ENCODE results near the gene SERPINA10. TPM values are rescaled to one million over a fixed set of nuclear protein-coding genes. Genes with fewer than 3 reads are reported as not detected.

The SERPINA10 gene
- total and polyA plus RNA-seq, 2 of the 13 experiments (the other 11 are each of a cell fraction or from before 2014, with no cell fraction given) = 20.1 to 20.2 TPM

DNA sequence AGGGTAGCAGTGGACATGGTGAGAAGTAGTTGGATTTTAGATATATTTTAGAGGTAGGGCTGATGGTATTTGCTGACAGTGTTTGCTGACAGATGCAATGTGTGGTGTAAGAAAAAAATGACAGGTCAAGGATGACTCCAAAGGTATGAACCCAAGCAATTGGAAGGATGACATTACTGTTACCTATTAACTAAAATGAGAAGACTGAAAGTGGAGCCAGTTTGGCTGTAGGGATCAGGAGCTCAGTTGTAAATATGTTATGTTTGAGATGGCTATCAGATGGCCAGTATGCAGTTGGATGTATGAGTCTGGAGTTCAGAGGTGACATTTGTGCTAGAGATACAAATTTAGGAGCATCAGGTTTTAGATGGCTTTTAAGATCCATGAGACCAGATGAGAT, 47.5 kb upstream of the SERPINA10 start (continued):
- TF ChIP-seq, protein P1, sequence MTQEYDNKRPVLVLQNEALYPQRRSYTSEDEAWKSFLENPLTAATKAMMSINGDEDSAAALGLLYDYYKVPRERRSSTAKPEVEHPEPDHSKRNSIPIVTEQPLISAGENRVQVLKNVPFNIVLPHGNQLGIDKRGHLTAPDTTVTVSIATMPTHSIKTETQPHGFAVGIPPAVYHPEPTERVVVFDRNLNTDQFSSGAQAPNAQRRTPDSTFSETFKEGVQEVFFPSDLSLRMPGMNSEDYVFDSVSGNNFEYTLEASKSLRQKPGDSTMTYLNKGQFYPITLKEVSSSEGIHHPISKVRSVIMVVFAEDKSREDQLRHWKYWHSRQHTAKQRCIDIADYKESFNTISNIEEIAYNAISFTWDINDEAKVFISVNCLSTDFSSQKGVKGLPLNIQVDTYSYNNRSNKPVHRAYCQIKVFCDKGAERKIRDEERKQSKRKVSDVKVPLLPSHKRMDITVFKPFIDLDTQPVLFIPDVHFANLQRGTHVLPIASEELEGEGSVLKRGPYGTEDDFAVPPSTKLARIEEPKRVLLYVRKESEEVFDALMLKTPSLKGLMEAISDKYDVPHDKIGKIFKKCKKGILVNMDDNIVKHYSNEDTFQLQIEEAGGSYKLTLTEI (CRISPR knock-in tag; conservative IDR thresholded peaks at IDR 0.05) = no peak
- no peak for TF ChIP-seq ZMAT3 (CRISPR knock-in tag; conservative IDR thresholded peaks at IDR 0.05)
- no peak for TF ChIP-seq PRMT3 (CRISPR knock-in tag; IDR thresholded peaks at IDR 0.05; ENCODE audit: borderline replicate concordance, low read depth)
- TF ChIP-seq MIER2 (CRISPR knock-in tag; IDR thresholded peaks at IDR 0.05) = peak; percentile 57; the same call in 1 of the 2 replicates
- no peak for TF ChIP-seq CC2D1A (CRISPR knock-in tag; IDR thresholded peaks at IDR 0.05)
- peak; percentile 69; the same call in 1 of the 2 replicates for TF ChIP-seq ZNF709 (CRISPR knock-in tag; IDR thresholded peaks at IDR 0.05)
- TF ChIP-seq ZBTB43 (CRISPR knock-in tag; conservative IDR thresholded peaks at IDR 0.05) = 0 out of 2 replicates have a peak, but pooled peaks have one; percentile 44
- TF ChIP-seq DR1 (CRISPR knock-in tag; IDR thresholded peaks at IDR 0.05) = no peak
- TF ChIP-seq FIP1L1 (IDR thresholded peaks at IDR 0.05; ENCODE audit: borderline replicate concordance, insufficient read depth, low read depth, low read length) = no peak
- peak; percentile 27; the same call in 1 of the 2 replicates for TF ChIP-seq ZSCAN5A (CRISPR knock-in tag; IDR thresholded peaks at IDR 0.05; ENCODE audit: borderline replicate concordance)
- peak; percentile 84 for TF ChIP-seq PPARG (CRISPR knock-in tag; conservative IDR thresholded peaks at IDR 0.05)
- no peak for TF ChIP-seq ZNF441 (CRISPR knock-in tag; IDR thresholded peaks at IDR 0.05; ENCODE audit: borderline replicate concordance)
- TF ChIP-seq, protein P2, sequence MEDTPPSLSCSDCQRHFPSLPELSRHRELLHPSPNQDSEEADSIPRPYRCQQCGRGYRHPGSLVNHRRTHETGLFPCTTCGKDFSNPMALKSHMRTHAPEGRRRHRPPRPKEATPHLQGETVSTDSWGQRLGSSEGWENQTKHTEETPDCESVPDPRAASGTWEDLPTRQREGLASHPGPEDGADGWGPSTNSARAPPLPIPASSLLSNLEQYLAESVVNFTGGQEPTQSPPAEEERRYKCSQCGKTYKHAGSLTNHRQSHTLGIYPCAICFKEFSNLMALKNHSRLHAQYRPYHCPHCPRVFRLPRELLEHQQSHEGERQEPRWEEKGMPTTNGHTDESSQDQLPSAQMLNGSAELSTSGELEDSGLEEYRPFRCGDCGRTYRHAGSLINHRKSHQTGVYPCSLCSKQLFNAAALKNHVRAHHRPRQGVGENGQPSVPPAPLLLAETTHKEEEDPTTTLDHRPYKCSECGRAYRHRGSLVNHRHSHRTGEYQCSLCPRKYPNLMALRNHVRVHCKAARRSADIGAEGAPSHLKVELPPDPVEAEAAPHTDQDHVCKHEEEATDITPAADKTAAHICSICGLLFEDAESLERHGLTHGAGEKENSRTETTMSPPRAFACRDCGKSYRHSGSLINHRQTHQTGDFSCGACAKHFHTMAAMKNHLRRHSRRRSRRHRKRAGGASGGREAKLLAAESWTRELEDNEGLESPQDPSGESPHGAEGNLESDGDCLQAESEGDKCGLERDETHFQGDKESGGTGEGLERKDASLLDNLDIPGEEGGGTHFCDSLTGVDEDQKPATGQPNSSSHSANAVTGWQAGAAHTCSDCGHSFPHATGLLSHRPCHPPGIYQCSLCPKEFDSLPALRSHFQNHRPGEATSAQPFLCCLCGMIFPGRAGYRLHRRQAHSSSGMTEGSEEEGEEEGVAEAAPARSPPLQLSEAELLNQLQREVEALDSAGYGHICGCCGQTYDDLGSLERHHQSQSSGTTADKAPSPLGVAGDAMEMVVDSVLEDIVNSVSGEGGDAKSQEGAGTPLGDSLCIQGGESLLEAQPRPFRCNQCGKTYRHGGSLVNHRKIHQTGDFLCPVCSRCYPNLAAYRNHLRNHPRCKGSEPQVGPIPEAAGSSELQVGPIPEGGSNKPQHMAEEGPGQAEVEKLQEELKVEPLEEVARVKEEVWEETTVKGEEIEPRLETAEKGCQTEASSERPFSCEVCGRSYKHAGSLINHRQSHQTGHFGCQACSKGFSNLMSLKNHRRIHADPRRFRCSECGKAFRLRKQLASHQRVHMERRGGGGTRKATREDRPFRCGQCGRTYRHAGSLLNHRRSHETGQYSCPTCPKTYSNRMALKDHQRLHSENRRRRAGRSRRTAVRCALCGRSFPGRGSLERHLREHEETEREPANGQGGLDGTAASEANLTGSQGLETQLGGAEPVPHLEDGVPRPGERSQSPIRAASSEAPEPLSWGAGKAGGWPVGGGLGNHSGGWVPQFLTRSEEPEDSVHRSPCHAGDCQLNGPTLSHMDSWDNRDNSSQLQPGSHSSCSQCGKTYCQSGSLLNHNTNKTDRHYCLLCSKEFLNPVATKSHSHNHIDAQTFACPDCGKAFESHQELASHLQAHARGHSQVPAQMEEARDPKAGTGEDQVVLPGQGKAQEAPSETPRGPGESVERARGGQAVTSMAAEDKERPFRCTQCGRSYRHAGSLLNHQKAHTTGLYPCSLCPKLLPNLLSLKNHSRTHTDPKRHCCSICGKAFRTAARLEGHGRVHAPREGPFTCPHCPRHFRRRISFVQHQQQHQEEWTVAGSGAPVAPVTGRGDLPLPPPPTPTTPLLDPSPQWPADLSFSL (CRISPR knock-in tag; IDR thresholded peaks at IDR 0.05) = peak; percentile 39; the same call in 1 of the 2 replicates
- peak; percentile 67 for TF ChIP-seq CEBPB (IDR thresholded peaks at IDR 0.05; ENCODE audit: borderline replicate concordance, low read depth, low read length)
- peak; percentile 50; the same call in 1 of the 2 replicates for TF ChIP-seq TBX3 (IDR thresholded peaks at IDR 0.05; ENCODE audit: borderline replicate concordance)
- no peak for TF ChIP-seq NCOA1 (CRISPR knock-in tag; IDR thresholded peaks at IDR 0.05)
- TF ChIP-seq MED1 (CRISPR knock-in tag; IDR thresholded peaks at IDR 0.05) = peak; percentile 92
- no peak for TF ChIP-seq ZSCAN20 (CRISPR knock-in tag; IDR thresholded peaks at IDR 0.05; ENCODE audit: borderline replicate concordance)
- TF ChIP-seq ZNF264 (CRISPR knock-in tag; IDR thresholded peaks at IDR 0.05) = 0 out of 2 replicates have a peak, but pooled peaks have one; percentile 20
- peak; percentile 65 for TF ChIP-seq HOXA5 (CRISPR knock-in tag; IDR thresholded peaks at IDR 0.05)

Data from HepG2 (cell line).